Measurements from ENCODE around the gene PARVA. TPM values are rescaled to one million over a fixed set of nuclear protein-coding genes. Genes with fewer than 3 reads are reported as not detected.

The PARVA gene
- total and polyA plus RNA-seq, 2 of the 8 experiments (the other 6 are each of a cell fraction or from before 2014, with no cell fraction given), result 3.1 to 13.5 TPM

- Histone ChIP-seq H3K23ac (ENCODE audit: insufficient read length) (no peak overlapping the region), H2BK120ac (replicated peaks; ENCODE audit: low read depth, low read length) (no peak overlapping the region), H3K4me3 (ENCODE audit: extremely low read depth in 1 of 4, insufficient read depth in 2 of 4, low read depth in 3 of 4, low read length in 4 of 4) (no peak overlapping the region), H3K56ac (replicated peaks; ENCODE audit: insufficient read length, low read depth, low read length) (no peak overlapping the region), H4K5ac (ENCODE audit: insufficient read length, low read depth, low read length) (no peak overlapping the region), H3K79me1 (ENCODE audit: low read depth, low read length) (no peaks in the 10 kb centered on the region), H2BK20ac (ENCODE audit: low read length) (no peak overlapping the region), H4K20me1 (replicated peaks in 1 of 2; ENCODE audit: control insufficient read depth in 1 of 2, insufficient read depth in 2 of 2, low read length in 2 of 2) (no peaks in the 10 kb centered on the region), H2BK5ac (ENCODE audit: low read depth, low read length) (no peak overlapping the region), H3K36me3 (ENCODE audit: control insufficient read depth in 2 of 4, insufficient read depth in 4 of 4, low read length in 3 of 4) (no peaks in the 10 kb centered on the region), H3K79me2 (ENCODE audit: control insufficient read depth in 1 of 2, insufficient read depth in 2 of 2, low read length in 2 of 2) (no peaks in the 10 kb centered on the region), H3K9me3 (ENCODE audit: insufficient read depth in 2 of 2, low read depth in 1 of 2, low read length in 1 of 2) (peaks cover 0 to 4% of the 10 kb centered on the region in 2 experiments; a peak in 2 of 4 replicates), H2AFZ (ENCODE audit: low read length) (no peak overlapping the region), H3K18ac (ENCODE audit: extremely low read depth, low read length) (no peak overlapping the region), H3K4me1 (replicated peaks in 1 of 4; ENCODE audit: control insufficient read depth in 3 of 4, insufficient read depth in 4 of 4, low read length in 3 of 4) (peaks cover 0 to 5% (median 0%) of the 10 kb centered on the region in 4 experiments; a peak in 1 of 7 replicates), H2BK15ac (ENCODE audit: low read length) (no peak overlapping the region), H3K27me3 (replicated peaks in 1 of 4; ENCODE audit: control insufficient read depth in 3 of 4, extremely low read depth in 1 of 4, insufficient read depth in 3 of 4, low read length in 3 of 4) (no peaks in the 10 kb centered on the region), H3K4me2 (ENCODE audit: insufficient read depth in 1 of 2, low read depth in 2 of 2, low read length in 2 of 2) (no peak overlapping the region), H2BK12ac (ENCODE audit: low read depth, low read length) (no peak overlapping the region), H3K27ac (ENCODE audit: low read depth, low read length) (no peak overlapping the region), H3K9ac (replicated peaks in 1 of 4; ENCODE audit: extremely low read depth in 1 of 4, low read depth in 3 of 4, low read length in 3 of 4) (no peak overlapping the region), H3K23me2 (ENCODE audit: low read depth, low read length) (no peaks in the 10 kb centered on the region), H4K91ac (replicated peaks; ENCODE audit: insufficient read length, low read length) (no peak overlapping the region), H2AK5ac (ENCODE audit: low read depth, low read length) (no peak overlapping the region), H3K4ac (replicated peaks; ENCODE audit: insufficient read length, low read depth, low read length) (no peak overlapping the region), H3K14ac (ENCODE audit: insufficient read length) (no peak overlapping the region), H4K8ac (ENCODE audit: extremely low read depth, insufficient read depth, low read length) (no peak overlapping the region)
- WGBS, 2 experiments (ENCODE audit: extremely low coverage in 1 of 2, insufficient coverage in 1 of 2, insufficient read length in 1 of 2, insufficient replicate concordance in 2 of 2, low coverage in 1 of 2, low lambda C conversion rate in 2 of 2, missing lambda C conversion rate in 1 of 2), result 79% methylated on average over 1 of the region's 1 CpG; no CpG with 5 or more reads in 1 of the 2 experiments
- POLR2A ChIA-PET (ENCODE audit: partially characterized antibody), result interaction anchor here (0.7 kb wide), 1 partner anchor 203 kb away, joined by 3 read pairs; no protein-coding TSS in a partner anchor
- no peak for DNase-seq (ENCODE audit: low read depth in 1 of 2, low spot score in 2 of 2)
- no peak for FAIRE-seq
- TF ChIP-seq GTF2F1 (IDR thresholded peaks at IDR 0.05; ENCODE audit: borderline replicate concordance, low read depth, low read length), result no peak
- TF ChIP-seq, protein P1, sequence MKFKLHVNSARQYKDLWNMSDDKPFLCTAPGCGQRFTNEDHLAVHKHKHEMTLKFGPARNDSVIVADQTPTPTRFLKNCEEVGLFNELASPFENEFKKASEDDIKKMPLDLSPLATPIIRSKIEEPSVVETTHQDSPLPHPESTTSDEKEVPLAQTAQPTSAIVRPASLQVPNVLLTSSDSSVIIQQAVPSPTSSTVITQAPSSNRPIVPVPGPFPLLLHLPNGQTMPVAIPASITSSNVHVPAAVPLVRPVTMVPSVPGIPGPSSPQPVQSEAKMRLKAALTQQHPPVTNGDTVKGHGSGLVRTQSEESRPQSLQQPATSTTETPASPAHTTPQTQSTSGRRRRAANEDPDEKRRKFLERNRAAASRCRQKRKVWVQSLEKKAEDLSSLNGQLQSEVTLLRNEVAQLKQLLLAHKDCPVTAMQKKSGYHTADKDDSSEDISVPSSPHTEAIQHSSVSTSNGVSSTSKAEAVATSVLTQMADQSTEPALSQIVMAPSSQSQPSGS (IDR thresholded peaks at IDR 0.05; ENCODE audit: low read length), result no peak
- no peak for TF ChIP-seq CBX5 (IDR thresholded peaks at IDR 0.05; ENCODE audit: low read depth, low read length)
- TF ChIP-seq KDM1A (IDR thresholded peaks at IDR 0.05; ENCODE audit: borderline replicate concordance, low read length), result peak; percentile 62; the same call in 1 of the 2 replicates
- no peak for TF ChIP-seq EZH2 (IDR thresholded peaks at IDR 0.05; ENCODE audit: low read depth, low read length, severe bottlenecking)
- CTCF ChIA-PET (ENCODE audit: partially characterized antibody), result no interaction called here
These were observed 111.9 kb downstream of the PARVA start for GRCh38 chr11:12489246-12489772.

All from H1 (cell line).